Spleen (tissue), 11 donors: ENCODE data around the gene ANO4. TPM values are rescaled to one million over a fixed set of nuclear protein-coding genes. Genes with fewer than 3 reads are reported as not detected.

Source experiments
- DNase-seq: peaks from one replicate; pipeline ENCODE4 v3.0.0-alpha.2; 2020
- H3K27ac ChIP-seq, 8 donors: fragments of 200-600 bp; sonication (generic) in 7 of 8; 1 replicate in 4 of 8; 2 replicates in 4 of 8; pipeline versions ENCODE4 v1.5.0 to v1.8.0; 2016 to 2021; ENCODE audit warnings: inconsistent platforms in 4 of 8, mild to moderate bottlenecking in 4 of 8, moderate library complexity in 1 of 8
- H3K27me3 ChIP-seq, 7 donors: fragments of 200-600 bp; sonication (generic) in 6 of 7; replicated peaks in 1 of 7; 1 replicate in 4 of 7; 2 replicates in 3 of 7; pipeline versions ENCODE4 v1.5.0 to v1.8.0; 2016 to 2021; ENCODE audit warnings: inconsistent platforms in 3 of 7, mild to moderate bottlenecking in 1 of 7
- H3K36me3 ChIP-seq, 6 donors: fragments of 200-600 bp; sonication (generic) in 5 of 6; 1 replicate in 4 of 6; 2 replicates in 2 of 6; pipeline versions ENCODE4 v1.5.0 to v1.8.0; 2016 to 2021; ENCODE audit warnings: inconsistent platforms in 2 of 6
- H3K4me1 ChIP-seq, 6 donors: fragments of 200-600 bp; sonication (generic) in 5 of 6; 1 replicate in 3 of 6; 2 replicates in 3 of 6; pipeline versions ENCODE4 v1.5.0 to v1.8.0; 2016 to 2021; ENCODE audit warnings: inconsistent platforms in 3 of 6
- H3K4me3 ChIP-seq, 8 donors: fragments of 200-600 bp; sonication (generic) in 7 of 8; 1 replicate in 4 of 8; 2 replicates in 4 of 8; pipeline versions ENCODE4 v1.5.0 to v1.8.0; 2016 to 2021; ENCODE audit warnings: inconsistent platforms in 4 of 8, mild to moderate bottlenecking in 4 of 8, moderate library complexity in 2 of 8
- H3K9me3 ChIP-seq, 8 donors: fragments of 200-600 bp; sonication (generic) in 7 of 8; 1 replicate in 4 of 8; 2 replicates in 4 of 8; pipeline versions ENCODE4 v1.5.0 to v1.8.0; 2016 to 2021; ENCODE audit warnings: inconsistent platforms in 4 of 8
- CTCF ChIP-seq, 11 experiments: fragments of 200-600 bp in 7 of 11; fragments of 450-650 bp in 4 of 11; sonication (generic) in 4 of 11; IDR thresholded peaks in 8 of 11; conservative IDR thresholded peaks in 3 of 11; 1 replicate in 7 of 11; 2 replicates in 4 of 11; pipeline versions ENCODE4 v1.4.0 to v1.8.0; 2016 to 2021; ENCODE audit warnings: antibody characterized with exemption in 11 of 11, inconsistent platforms in 4 of 11, mild to moderate bottlenecking in 1 of 11
- POLR2A ChIP-seq, 3 donors: fragments of 450-650 bp; IDR thresholded peaks; one replicate each; pipeline ENCODE4 v1.5.1; 2017; ENCODE audit warnings: antibody characterized with exemption in 3 of 3, mild to moderate bottlenecking in 1 of 3
- POLR2AphosphoS5 ChIP-seq, 3 donors: sonication (generic); formaldehyde crosslinking; IDR thresholded peaks; one replicate each; pipeline ENCODE4 v1.5.1; 2017; ENCODE audit warnings: antibody characterized with exemption in 3 of 3
- WGBS, 5 donors: extraction: QIAGEN DNeasy Blood & Tissue Kit in 3 of 5; methylation state at CpG; one replicate each; pipeline versions ENCODE4 v1.1.5 to v1.1.7; 2013 to 2018; 5-methylcytosine and 5-hydroxymethylcytosine counted together
- intact Hi-C: fragments of 100-400 bp; cut with DNase I; formaldehyde crosslinking; loops from one replicate; pipeline ENCODE4 v1.15.0; 2023; ENCODE audit warnings: low total_unique reads
- polyA plus RNA-seq, 3 donors: library from polyadenylated mRNA; stranded (reverse); fragments of 200-250 nt; gene quantifications; one replicate each; pipeline ENCODE4 v1.2.1, GENCODE V29; 2013
- total RNA-seq, 7 donors: library from RNA; depleted of rRNA in 3 of 7; stranded (reverse); fragments of >200 nt in 3 of 7; fragmentation: NEBNext Ultra II Directional in 4 of 7; extraction: Animal tissue kit (Norgen Biotek cat#: 25700) in 4 of 7; gene quantifications; one replicate each; pipeline versions ENCODE4 v1.1.0 to v1.2.1, GENCODE V29; 2016 to 2021
- donor health status: healthy with polysubstance abuse.
- donor health status: DM: no; HTN: no; CAD: no; lungs with moderate emphysema.
- donor health status: DM: no; HTN: no; CAD: no.
- donor health status: Bipolar disorder and iron deficiency.
- donor health status: healthy.
- donor health status: DM: no; HTN: no; CAD: no.
- donor health status: DM: yes; HTN: yes; CAD: no.

ANO4 gene
- total and polyA plus RNA-seq, 10 donors: 0.42 TPM; not detected in 9

GRCh38 chr12:100823963-100824362 lies 29.4 kb downstream of the ANO4 start:
- intact Hi-C loops: no loop called here
- no peak for TF ChIP-seq POLR2AphosphoS5 (IDR thresholded peaks at IDR 0.05)
- TF ChIP-seq CTCF (IDR thresholded peaks at IDR 0.05 in 8 of 11, conservative IDR thresholded peaks at IDR 0.05 in 3 of 11): no peak
- no peak for TF ChIP-seq POLR2A (IDR thresholded peaks at IDR 0.05)

GRCh38 chr12:100824476-100824875 lies 29.9 kb downstream of the ANO4 start:
- Histone ChIP-seq H3K4me1 (no peaks in the 10 kb centered on the region), H3K27me3 (no peaks in the 10 kb centered on the region), H3K27ac (no peak overlapping the region), H3K4me3 (no peak overlapping the region), H3K36me3 (no peaks in the 10 kb centered on the region), H3K9me3 (no peaks in the 10 kb centered on the region)
- no peak for DNase-seq
- intact Hi-C loops: no loop called here
- 62 to 71% (median 67%) methylated on average over 3 of the region's 3 CpGs for WGBS, 5 donors
- no peak for TF ChIP-seq POLR2A (IDR thresholded peaks at IDR 0.05)
- TF ChIP-seq CTCF (IDR thresholded peaks at IDR 0.05 in 8 of 11, conservative IDR thresholded peaks at IDR 0.05 in 3 of 11): no peak
- TF ChIP-seq POLR2AphosphoS5 (IDR thresholded peaks at IDR 0.05): no peak

More at GRCh38 chr12:100823963-100824362, 29.4 kb downstream of the ANO4 start:
- H3K27ac ChIP-seq: no peak overlapping the region
- DNase-seq: no peak
- H3K36me3 ChIP-seq: no peaks in the 10 kb centered on the region
- no peak overlapping the region for H3K4me3 ChIP-seq
- H3K4me1 ChIP-seq: no peaks in the 10 kb centered on the region
- H3K27me3 ChIP-seq: no peaks in the 10 kb centered on the region
- 33 to 54% (median 47%) methylated on average over 1 of the region's 1 CpG for WGBS, 5 donors
- H3K9me3 ChIP-seq: no peaks in the 10 kb centered on the region

- no peak overlapping the region for H3K27ac ChIP-seq
- 14 to 23% (median 17%) methylated on average over 4 of the region's 4 CpGs for WGBS, 5 donors
- H3K4me3 ChIP-seq: no peak overlapping the region
- intact Hi-C loops: no loop called here
- H3K9me3 ChIP-seq: no peaks in the 10 kb centered on the region
- no peak for DNase-seq
- H3K36me3 ChIP-seq: no peaks in the 10 kb centered on the region
- H3K4me1 ChIP-seq: no peaks in the 10 kb centered on the region
- TF ChIP-seq CTCF (IDR thresholded peaks at IDR 0.05 in 8 of 11, conservative IDR thresholded peaks at IDR 0.05 in 3 of 11): no peak
- no peak for TF ChIP-seq POLR2AphosphoS5 (IDR thresholded peaks at IDR 0.05)
- TF ChIP-seq POLR2A (IDR thresholded peaks at IDR 0.05): no peak
- H3K27me3 ChIP-seq: no peaks in the 10 kb centered on the region
Observed at GRCh38 chr12:100826323-100826722, 31.7 kb downstream of the ANO4 start.

- DNase-seq: no peak
- WGBS, 5 donors: 45 to 58% (median 48%) methylated on average over 4 of the region's 4 CpGs
- intact Hi-C loops: no loop called here
- no peaks in the 10 kb centered on the region for H3K27me3 ChIP-seq
- no peak overlapping the region for H3K27ac ChIP-seq
- no peaks in the 10 kb centered on the region for H3K9me3 ChIP-seq
- no peak for TF ChIP-seq POLR2AphosphoS5 (IDR thresholded peaks at IDR 0.05)
- TF ChIP-seq CTCF (IDR thresholded peaks at IDR 0.05 in 8 of 11, conservative IDR thresholded peaks at IDR 0.05 in 3 of 11): peak in 1 of 11 experiments; percentile 16
- no peaks in the 10 kb centered on the region for H3K36me3 ChIP-seq
- no peak overlapping the region for H3K4me3 ChIP-seq
- no peaks in the 10 kb centered on the region for H3K4me1 ChIP-seq
Observed at GRCh38 chr12:100827901-100828520, 33.4 kb downstream of the ANO4 start.
